ENCODE data around the gene VPS54.
A peak's percentile ranks its signal among the peaks of the same experiment; 100 is the strongest.

Gene VPS54

GRCh38 chr2:63898839-63899238 lies 120.4 kb downstream of the VPS54 start:
- no peak for DNase-seq (ENCODE audit: low read depth)
- TF ChIP-seq CTCF (IDR thresholded peaks at IDR 0.05; ENCODE audit: insufficient read depth, low read depth, low read length, missing control alignments) = no peak
- no peak overlapping the region for H3K4me3 ChIP-seq (ENCODE audit: low read length)

GRCh38 chr2:63894167-63894566 lies 125.1 kb downstream of the VPS54 start:
- H3K4me3 ChIP-seq (ENCODE audit: low read length) = no peak overlapping the region
- no peak for TF ChIP-seq CTCF (IDR thresholded peaks at IDR 0.05; ENCODE audit: insufficient read depth, low read depth, low read length, missing control alignments)
- DNase-seq (ENCODE audit: low read depth) = no peak

GRCh38 chr2:63893163-63893562 lies 126.1 kb downstream of the VPS54 start:
- H3K4me3 ChIP-seq (ENCODE audit: low read length) = no peak overlapping the region
- DNase-seq (ENCODE audit: low read depth) = no peak
- TF ChIP-seq CTCF (IDR thresholded peaks at IDR 0.05; ENCODE audit: insufficient read depth, low read depth, low read length, missing control alignments) = no peak

- H3K4me3 ChIP-seq (ENCODE audit: low read length) = no peak overlapping the region
- DNase-seq (ENCODE audit: low read depth) = no peak
- no peak for TF ChIP-seq CTCF (IDR thresholded peaks at IDR 0.05; ENCODE audit: insufficient read depth, low read depth, low read length, missing control alignments)
Observed at GRCh38 chr2:63891488-63892030, 127.7 kb downstream of the VPS54 start.

- H3K4me3 ChIP-seq (ENCODE audit: low read length) = no peak overlapping the region
- no peak for TF ChIP-seq CTCF (IDR thresholded peaks at IDR 0.05; ENCODE audit: insufficient read depth, low read depth, low read length, missing control alignments)
- DNase-seq (ENCODE audit: low read depth) = no peak
Observed at GRCh38 chr2:63890678-63891077, 128.6 kb downstream of the VPS54 start.

- peak; percentile 53 for DNase-seq (ENCODE audit: low read depth)
- TF ChIP-seq CTCF (IDR thresholded peaks at IDR 0.05; ENCODE audit: insufficient read depth, low read depth, low read length, missing control alignments) = peak; percentile 90
- no peak overlapping the region for H3K4me3 ChIP-seq (ENCODE audit: low read length)
Observed at GRCh38 chr2:63888490-63889402, 130.5 kb downstream of the VPS54 start.
